ENCODE results near the gene LRMDA. TPM values are rescaled to one million over a fixed set of nuclear protein-coding genes. Genes with fewer than 3 reads are reported as not detected.

The LRMDA gene
- total RNA-seq, 1 experiment from 2014 or later = 4.8 TPM

- H3K27me3 ChIP-seq (ENCODE audit: insufficient read depth, low read length) = 0 out of 2 replicates have a peak, but pooled peaks cover 4% of the 10 kb centered on the region
- CTCF ChIA-PET = no interaction called here
- no peak overlapping the region for H3K9ac ChIP-seq (ENCODE audit: low read length)
- BruUV-seq (replicated peaks) = no TSS peak
- POLR2A ChIA-PET = no interaction called here
- H4K20me1 ChIP-seq (ENCODE audit: insufficient read depth) = no peaks in the 10 kb centered on the region
- no peak overlapping the region for H3K27ac ChIP-seq (ENCODE audit: low read depth, low read length)
- no peaks in the 10 kb centered on the region for H3K9me3 ChIP-seq (ENCODE audit: control insufficient read depth in 1 of 2, insufficient read depth in 1 of 2, low read depth in 1 of 2, low read length in 2 of 2)
- H3K4me2 ChIP-seq (ENCODE audit: low read length) = no peak overlapping the region
- no peaks in the 10 kb centered on the region for H3K79me2 ChIP-seq (ENCODE audit: insufficient read depth, low read length)
- no peak for TF ChIP-seq POLR2AphosphoS5 (IDR thresholded peaks at IDR 0.05; ENCODE audit: low read depth, low read length)
- no peak for TF ChIP-seq SRF (IDR thresholded peaks at IDR 0.05; ENCODE audit: low read depth)
- no peak for TF ChIP-seq RAD21 (IDR thresholded peaks at IDR 0.05; ENCODE audit: low read depth)
- no peak for TF ChIP-seq EZH2phosphoT487 (IDR thresholded peaks at IDR 0.05; ENCODE audit: borderline replicate concordance)
- TF ChIP-seq TCF7L2 (IDR thresholded peaks at IDR 0.05; ENCODE audit: borderline replicate concordance, extremely low read depth, insufficient read depth, insufficient read length) = no peak
- no peak for TF ChIP-seq CEBPB (IDR thresholded peaks at IDR 0.05; ENCODE audit: low read depth)
- no peak for TF ChIP-seq FOSL1 (IDR thresholded peaks at IDR 0.05; ENCODE audit: low read depth)
- TF ChIP-seq SIN3A (IDR thresholded peaks at IDR 0.05; ENCODE audit: low read depth) = no peak
- TF ChIP-seq ATF3 (IDR thresholded peaks at IDR 0.05) = no peak
- TF ChIP-seq EZH2 (IDR thresholded peaks at IDR 0.05) = no peak
- TF ChIP-seq SP1 (IDR thresholded peaks at IDR 0.05; ENCODE audit: low read depth) = no peak
- RAD21 ChIA-PET (ENCODE audit: low non-redundant PET in 1 of 2, low total read pairs in 2 of 2, uncharacterized antibody in 2 of 2, unreplicated experiment in 2 of 2) = no interaction called here
- no peaks in the 10 kb centered on the region for H3K9me2 ChIP-seq (ENCODE audit: insufficient read depth)
- ATAC-seq = no peak
- DNase-seq (ENCODE audit: low read depth, low spot score) = no peak
- no peak overlapping the region for H2AFZ ChIP-seq (ENCODE audit: low read depth, low read length, poor library complexity, severe bottlenecking)
- intact Hi-C loops (cut with micrococcal nuclease) = no loop called here
- no peaks in the 10 kb centered on the region for H3K36me3 ChIP-seq (ENCODE audit: control insufficient read depth in 1 of 2, insufficient read depth in 2 of 2, low read length in 2 of 2)
- H3K4me1 ChIP-seq (ENCODE audit: control insufficient read depth in 1 of 2, insufficient read depth in 2 of 2, low read length in 2 of 2) = no peaks in the 10 kb centered on the region
- no peak overlapping the region for H3K4me3 ChIP-seq (replicated peaks in 1 of 2; ENCODE audit: low read depth in 1 of 2, low read length in 2 of 2)
These were observed 463.8 kb downstream of the LRMDA start for GRCh38 chr10:75895259-75895658.

GRCh38 chr10:75899816-75900390 is 468.5 kb downstream of the LRMDA start:
- no peaks in the 10 kb centered on the region for H4K20me1 ChIP-seq (ENCODE audit: insufficient read depth)
- ChIA-PET CTCF (no interaction called here), POLR2A (no interaction called here), RAD21 (ENCODE audit: low non-redundant PET in 1 of 2, low total read pairs in 2 of 2, uncharacterized antibody in 2 of 2, unreplicated experiment in 2 of 2) (no interaction called here)
- no peaks in the 10 kb centered on the region for H3K4me1 ChIP-seq (ENCODE audit: control insufficient read depth in 1 of 2, insufficient read depth in 2 of 2, low read length in 2 of 2)
- H3K9ac ChIP-seq (ENCODE audit: low read length) = no peak overlapping the region
- DNase-seq (ENCODE audit: low read depth, low spot score) = no peak
- H3K4me3 ChIP-seq (replicated peaks in 1 of 2; ENCODE audit: low read depth in 1 of 2, low read length in 2 of 2) = no peak overlapping the region
- intact Hi-C loops (cut with micrococcal nuclease) = no loop called here
- no peaks in the 10 kb centered on the region for H3K79me2 ChIP-seq (ENCODE audit: insufficient read depth, low read length)
- no peaks in the 10 kb centered on the region for H3K36me3 ChIP-seq (ENCODE audit: control insufficient read depth in 1 of 2, insufficient read depth in 2 of 2, low read length in 2 of 2)
- H2AFZ ChIP-seq (ENCODE audit: low read depth, low read length, poor library complexity, severe bottlenecking) = no peak overlapping the region
- H3K27me3 ChIP-seq (ENCODE audit: insufficient read depth, low read length) = peaks cover 8% of the 10 kb centered on the region; the same call in 1 of the 2 replicates
- H3K4me2 ChIP-seq (ENCODE audit: low read length) = no peak overlapping the region
- ATAC-seq = no peak
- H3K27ac ChIP-seq (ENCODE audit: low read depth, low read length) = no peak overlapping the region
- no peaks in the 10 kb centered on the region for H3K9me2 ChIP-seq (ENCODE audit: insufficient read depth)
- no TSS peak for BruUV-seq (replicated peaks)
- no peaks in the 10 kb centered on the region for H3K9me3 ChIP-seq (ENCODE audit: control insufficient read depth in 1 of 2, insufficient read depth in 1 of 2, low read depth in 1 of 2, low read length in 2 of 2)
- TF ChIP-seq ZNF274 (IDR thresholded peaks at IDR 0.05; ENCODE audit: low read depth, low read length) (no peak), MAX (IDR thresholded peaks at IDR 0.05) (no peak), SRF (IDR thresholded peaks at IDR 0.05; ENCODE audit: low read depth) (no peak), CEBPB (IDR thresholded peaks at IDR 0.05; ENCODE audit: low read depth) (no peak), ATF3 (IDR thresholded peaks at IDR 0.05) (no peak), JUND (IDR thresholded peaks at IDR 0.05) (no peak), ELF1 (IDR thresholded peaks at IDR 0.05; ENCODE audit: borderline replicate concordance, low read depth) (no peak), ZFX (IDR thresholded peaks at IDR 0.05) (no peak), EGR1 (IDR thresholded peaks at IDR 0.05; ENCODE audit: low read depth) (no peak), CBX3 (IDR thresholded peaks at IDR 0.05; ENCODE audit: low read depth) (no peak), REST (IDR thresholded peaks at IDR 0.05; ENCODE audit: low read depth) (no peak), SIN3A (IDR thresholded peaks at IDR 0.05; ENCODE audit: low read depth) (no peak), SP1 (IDR thresholded peaks at IDR 0.05; ENCODE audit: low read depth) (no peak)

Measured in HCT116 (cell line).